ENCODE measurements around the gene CSGALNACT2.

CSGALNACT2 gene

GRCh38 chr10:43110338-43111071 lies 27.7 kb upstream of the CSGALNACT2 start:
- TF ChIP-seq CTCF (IDR thresholded peaks at IDR 0.05; ENCODE audit: insufficient read depth, low read length, poor library complexity, severe bottlenecking): no peak
- DNase-seq (ENCODE audit: extremely low read depth, insufficient read length): no peak
- Histone ChIP-seq H3K36me3 (ENCODE audit: control insufficient read depth, insufficient read depth, low read length) (no peaks in the 10 kb centered on the region), H3K4me3 (replicated peaks; ENCODE audit: low read depth, low read length) (no peak overlapping the region), H3K27me3 (replicated peaks; ENCODE audit: control insufficient read depth, insufficient read depth, low read length) (no peaks in the 10 kb centered on the region)

GRCh38 chr10:43111101-43111500 lies 27.1 kb upstream of the CSGALNACT2 start:
- no peak for DNase-seq (ENCODE audit: extremely low read depth, insufficient read length)
- Histone ChIP-seq H3K36me3 (ENCODE audit: control insufficient read depth, insufficient read depth, low read length) (no peaks in the 10 kb centered on the region), H3K27me3 (replicated peaks; ENCODE audit: control insufficient read depth, insufficient read depth, low read length) (no peaks in the 10 kb centered on the region), H3K4me3 (replicated peaks; ENCODE audit: low read depth, low read length) (no peak overlapping the region)
- no peak for TF ChIP-seq CTCF (IDR thresholded peaks at IDR 0.05; ENCODE audit: insufficient read depth, low read length, poor library complexity, severe bottlenecking)

GRCh38 chr10:43111921-43112607 lies 26.2 kb upstream of the CSGALNACT2 start:
- no peaks in the 10 kb centered on the region for H3K36me3 ChIP-seq (ENCODE audit: control insufficient read depth, insufficient read depth, low read length)
- no peak for DNase-seq (ENCODE audit: extremely low read depth, insufficient read length)
- H3K27me3 ChIP-seq (replicated peaks; ENCODE audit: control insufficient read depth, insufficient read depth, low read length): no peaks in the 10 kb centered on the region
- no peak for TF ChIP-seq CTCF (IDR thresholded peaks at IDR 0.05; ENCODE audit: insufficient read depth, low read length, poor library complexity, severe bottlenecking)
- no peak overlapping the region for H3K4me3 ChIP-seq (replicated peaks; ENCODE audit: low read depth, low read length)

DNA sequence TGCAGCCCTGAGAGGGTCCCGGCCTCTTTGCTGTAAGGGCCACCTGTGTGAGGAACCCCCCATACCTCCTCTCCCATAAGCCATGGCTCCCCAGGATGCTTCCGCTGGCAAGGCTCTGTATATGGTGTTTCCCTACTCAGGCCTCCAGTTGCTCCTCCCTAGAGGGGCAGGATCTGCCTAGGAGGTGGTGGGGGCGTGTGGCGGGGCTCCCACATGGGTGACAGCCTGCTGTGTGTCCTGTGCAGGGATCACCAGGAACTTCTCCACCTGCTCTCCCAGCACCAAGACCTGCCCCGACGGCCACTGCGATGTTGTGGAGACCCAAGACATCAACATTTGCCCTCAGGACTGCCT lies 25.7 kb upstream of the CSGALNACT2 start:
- no peak for TF ChIP-seq CTCF (IDR thresholded peaks at IDR 0.05; ENCODE audit: insufficient read depth, low read length, poor library complexity, severe bottlenecking)
- no peaks in the 10 kb centered on the region for H3K36me3 ChIP-seq (ENCODE audit: control insufficient read depth, insufficient read depth, low read length)
- no peaks in the 10 kb centered on the region for H3K27me3 ChIP-seq (replicated peaks; ENCODE audit: control insufficient read depth, insufficient read depth, low read length)
- H3K4me3 ChIP-seq (replicated peaks; ENCODE audit: low read depth, low read length): no peak overlapping the region
- DNase-seq (ENCODE audit: extremely low read depth, insufficient read length): no peak

- TF ChIP-seq CTCF (IDR thresholded peaks at IDR 0.05; ENCODE audit: insufficient read depth, low read length, poor library complexity, severe bottlenecking): no peak
Observed at GRCh38 chr10:43113201-43114087, 24.8 kb upstream of the CSGALNACT2 start.

More at GRCh38 chr10:43113201-43114087, 24.8 kb upstream of the CSGALNACT2 start:
- Histone ChIP-seq H3K36me3 (ENCODE audit: control insufficient read depth, insufficient read depth, low read length) (no peaks in the 10 kb centered on the region), H3K27me3 (replicated peaks; ENCODE audit: control insufficient read depth, insufficient read depth, low read length) (no peaks in the 10 kb centered on the region), H3K4me3 (replicated peaks; ENCODE audit: low read depth, low read length) (no peak overlapping the region)
- no peak for DNase-seq (ENCODE audit: extremely low read depth, insufficient read length)

Data from GM06990 (cell line).